IPS-15b (cell line): ENCODE measurements around the gene PCSK1N.

Experiments
- H3K27me3 ChIP-seq: one replicate; pipeline ENCODE4 v1.6.1; 2013; ENCODE audit warnings: low read length; ENCODE audit not compliant: control insufficient read depth, insufficient read depth
- H3K36me3 ChIP-seq: one replicate; pipeline ENCODE4 v1.6.1; 2013; ENCODE audit warnings: low read length; ENCODE audit not compliant: control insufficient read depth, insufficient read depth
- H3K4me1 ChIP-seq: one replicate; pipeline ENCODE4 v1.6.1; 2013; ENCODE audit warnings: mild to moderate bottlenecking, low read length; ENCODE audit not compliant: control insufficient read depth, insufficient read depth
- H3K4me3 ChIP-seq: one replicate; pipeline ENCODE4 v1.5.1; 2013; ENCODE audit warnings: low read depth, low read length
- H3K9ac ChIP-seq: one replicate; pipeline ENCODE4 v1.6.1; 2013; ENCODE audit warnings: low read depth, mild to moderate bottlenecking, low read length
- H3K9me3 ChIP-seq: one replicate; pipeline ENCODE4 v1.6.1; 2013; ENCODE audit warnings: mild to moderate bottlenecking, low read length; ENCODE audit not compliant: control insufficient read depth, insufficient read depth

The PCSK1N gene

DNA sequence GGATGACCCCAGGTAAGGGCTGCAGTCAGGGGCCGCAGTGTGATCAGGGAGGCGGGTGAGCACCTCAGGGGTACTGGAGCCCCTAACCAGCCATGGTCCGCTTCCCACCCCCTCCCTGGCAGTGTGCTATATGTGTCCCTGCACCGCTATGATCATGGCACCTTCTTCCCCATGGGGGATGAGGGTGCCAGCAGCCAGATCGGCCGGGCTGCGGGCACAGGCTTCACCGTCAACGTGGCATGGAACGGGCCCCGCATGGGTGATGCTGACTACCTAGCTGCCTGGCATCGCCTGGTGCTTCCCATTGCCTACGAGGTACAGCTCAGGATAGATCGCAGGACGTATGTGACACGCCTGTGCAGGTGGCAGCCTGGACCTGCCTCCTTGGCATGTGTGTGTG lies 17.3 kb downstream of the PCSK1N start:
- H3K36me3 ChIP-seq: peaks cover 18% of the 10 kb centered on the region

GRCh38 chrX:48816014-48816810 lies 19.2 kb downstream of the PCSK1N start:
- Histone ChIP-seq H3K9me3 (no peaks in the 10 kb centered on the region), H3K4me3 (no peak overlapping the region), H3K9ac (no peak overlapping the region), H3K36me3 (peaks cover 11% of the 10 kb centered on the region), H3K27me3 (no peaks in the 10 kb centered on the region), H3K4me1 (no peaks in the 10 kb centered on the region)

More for the DNA sequence above, 17.3 kb downstream of the PCSK1N start:
- Histone ChIP-seq H3K4me1 (no peaks in the 10 kb centered on the region), H3K4me3 (no peak overlapping the region), H3K9ac (no peak overlapping the region), H3K9me3 (peaks cover 5% of the 10 kb centered on the region), H3K27me3 (no peaks in the 10 kb centered on the region)

DNA sequence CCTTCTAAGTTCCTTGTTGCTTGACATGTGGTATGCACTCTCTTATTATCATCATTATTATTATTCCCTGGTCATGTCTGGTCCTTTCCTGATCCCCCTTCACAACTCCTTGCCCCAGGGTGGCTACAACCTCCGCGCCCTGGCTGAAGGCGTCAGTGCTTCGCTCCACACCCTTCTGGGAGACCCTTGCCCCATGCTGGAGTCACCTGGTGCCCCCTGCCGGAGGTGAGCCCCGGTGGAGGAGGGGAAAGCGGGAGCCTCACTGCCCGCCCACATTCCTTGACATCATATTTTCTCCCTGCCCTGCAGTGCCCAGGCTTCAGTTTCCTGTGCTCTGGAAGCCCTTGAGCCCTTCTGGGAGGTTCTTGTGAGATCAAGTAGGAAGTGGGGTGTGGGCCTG lies 20.1 kb downstream of the PCSK1N start:
- no peaks in the 10 kb centered on the region for H3K4me1 ChIP-seq
- peaks cover 10% of the 10 kb centered on the region for H3K36me3 ChIP-seq
- no peak overlapping the region for H3K9ac ChIP-seq
- no peak overlapping the region for H3K4me3 ChIP-seq
- no peaks in the 10 kb centered on the region for H3K9me3 ChIP-seq
- no peaks in the 10 kb centered on the region for H3K27me3 ChIP-seq

DNA sequence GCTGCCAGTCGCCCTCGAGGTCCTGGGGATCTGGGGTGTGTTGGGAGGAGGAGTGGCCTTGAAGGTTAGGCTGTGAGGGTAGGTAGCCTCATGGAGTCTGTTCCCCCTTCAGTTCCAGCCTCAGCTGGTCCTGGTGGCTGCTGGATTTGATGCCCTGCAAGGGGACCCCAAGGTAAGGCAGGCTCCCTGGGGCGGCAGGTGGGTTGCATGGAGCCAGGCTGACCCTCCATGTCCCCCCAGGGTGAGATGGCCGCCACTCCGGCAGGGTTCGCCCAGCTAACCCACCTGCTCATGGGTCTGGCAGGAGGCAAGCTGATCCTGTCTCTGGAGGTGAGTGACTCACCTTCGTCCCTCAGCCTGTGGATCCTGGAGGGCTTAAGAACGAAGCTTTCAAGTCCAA lies 20.7 kb downstream of the PCSK1N start:
- Histone ChIP-seq H3K4me3 (no peak overlapping the region), H3K9me3 (no peaks in the 10 kb centered on the region), H3K9ac (no peak overlapping the region), H3K27me3 (no peaks in the 10 kb centered on the region), H3K36me3 (peaks cover 7% of the 10 kb centered on the region), H3K4me1 (no peaks in the 10 kb centered on the region)

GRCh38 chrX:48813644-48814043 lies 21.8 kb downstream of the PCSK1N start:
- H3K4me1 ChIP-seq: no peaks in the 10 kb centered on the region
- H3K9me3 ChIP-seq: no peaks in the 10 kb centered on the region
- H3K4me3 ChIP-seq: no peak overlapping the region
- no peak overlapping the region for H3K9ac ChIP-seq
- H3K36me3 ChIP-seq: peaks cover 7% of the 10 kb centered on the region
- no peaks in the 10 kb centered on the region for H3K27me3 ChIP-seq

GRCh38 chrX:48806081-48806480 lies 29.3 kb downstream of the PCSK1N start:
- Histone ChIP-seq H3K27me3 (no peaks in the 10 kb centered on the region), H3K9ac (no peak overlapping the region), H3K4me3 (no peak overlapping the region), H3K4me1 (no peaks in the 10 kb centered on the region), H3K36me3 (no peaks in the 10 kb centered on the region), H3K9me3 (no peaks in the 10 kb centered on the region)

GRCh38 chrX:48802905-48803200 lies 32.6 kb downstream of the PCSK1N start:
- no peaks in the 10 kb centered on the region for H3K9me3 ChIP-seq
- no peak overlapping the region for H3K9ac ChIP-seq
- no peaks in the 10 kb centered on the region for H3K27me3 ChIP-seq
- H3K36me3 ChIP-seq: no peaks in the 10 kb centered on the region
- peak overlapping the region; percentile 73 for H3K4me3 ChIP-seq
- H3K4me1 ChIP-seq: no peaks in the 10 kb centered on the region

GRCh38 chrX:48802089-48802904 lies 33.1 kb downstream of the PCSK1N start:
- peak overlapping the region; percentile 73 for H3K4me3 ChIP-seq
- peak overlapping the region; percentile 87 for H3K9ac ChIP-seq
- H3K36me3 ChIP-seq: no peaks in the 10 kb centered on the region
- no peaks in the 10 kb centered on the region for H3K27me3 ChIP-seq
- H3K4me1 ChIP-seq: no peaks in the 10 kb centered on the region
- H3K9me3 ChIP-seq: no peaks in the 10 kb centered on the region

- Histone ChIP-seq H3K27me3 (no peaks in the 10 kb centered on the region), H3K4me1 (no peaks in the 10 kb centered on the region), H3K9ac (peak within 1 kb of the TSS; percentile 94), H3K36me3 (no peaks in the 10 kb centered on the region), H3K4me3 (peak within 1 kb of the TSS; percentile 85), H3K9me3 (no peaks in the 10 kb centered on the region)
These were observed 33.9 kb downstream of the PCSK1N start, which contains the start of gene HDAC6 for GRCh38 chrX:48801280-48802088. TSS of gene HDAC6 (plus strand) at chrX:48802067. CDS start at chrX:48802693, 626 bp downstream.

GRCh38 chrX:48800574-48801279 lies 34.7 kb downstream of the PCSK1N start:
- Histone ChIP-seq H3K36me3 (no peaks in the 10 kb centered on the region), H3K9me3 (no peaks in the 10 kb centered on the region), H3K27me3 (no peaks in the 10 kb centered on the region), H3K9ac (peak overlapping the region; percentile 94), H3K4me3 (peak overlapping the region; percentile 85), H3K4me1 (no peaks in the 10 kb centered on the region)

GRCh38 chrX:48798318-48798717 lies 37.1 kb downstream of the PCSK1N start:
- no peaks in the 10 kb centered on the region for H3K27me3 ChIP-seq
- H3K36me3 ChIP-seq: no peaks in the 10 kb centered on the region
- H3K4me3 ChIP-seq: no peak overlapping the region
- H3K4me1 ChIP-seq: no peaks in the 10 kb centered on the region
- no peaks in the 10 kb centered on the region for H3K9me3 ChIP-seq
- no peak overlapping the region for H3K9ac ChIP-seq
